Neuronal stem cell (in vitro differentiated cells): Measurements from ENCODE around the gene SEC22B.
"Not testable (repeated sequence)": the region's sequence is repeated elsewhere in the genome, so short reads cannot be mapped to it uniquely, and the experiment has no call there.

Source experiments
- DNase-seq: peaks from one replicate; pipeline ENCODE4 v3.0.0-alpha.2; 2013; ENCODE audit warnings: low spot score
- H2AFZ ChIP-seq: one replicate; pipeline ENCODE4 v1.6.1; 2013; ENCODE audit warnings: mild to moderate bottlenecking, low read length, inconsistent platforms
- H2AK5ac ChIP-seq: 2 replicates; pipeline ENCODE4 v1.6.1; 2013; ENCODE audit warnings: low read depth, mild to moderate bottlenecking, inconsistent platforms, low read length, moderate library complexity, mixed read lengths
- H2BK120ac ChIP-seq: 2 replicates; pipeline ENCODE4 v1.6.1; 2013; ENCODE audit warnings: low read depth, mild to moderate bottlenecking, inconsistent platforms, low read length, moderate library complexity, mixed read lengths
- H2BK12ac ChIP-seq: one replicate; pipeline ENCODE4 v1.6.1; 2013; ENCODE audit warnings: low read length, inconsistent platforms
- H2BK15ac ChIP-seq: 2 replicates; pipeline ENCODE4 v1.6.1; 2013; ENCODE audit warnings: mild to moderate bottlenecking, low read length, inconsistent platforms, mixed read lengths
- H2BK5ac ChIP-seq: one replicate; pipeline ENCODE4 v1.6.1; 2013; ENCODE audit warnings: inconsistent platforms, mild to moderate bottlenecking, low read length, moderate library complexity
- H3K14ac ChIP-seq: one replicate; pipeline ENCODE4 v1.6.1; 2013; ENCODE audit warnings: low read length, inconsistent platforms
- H3K18ac ChIP-seq: 2 replicates; pipeline ENCODE4 v1.6.1; 2013; ENCODE audit warnings: low read length, inconsistent platforms
- H3K23ac ChIP-seq: 2 replicates; pipeline ENCODE4 v1.6.1; 2013; ENCODE audit warnings: low read depth, mild to moderate bottlenecking, mixed read lengths, low read length, inconsistent platforms; ENCODE audit not compliant: poor library complexity
- H3K27ac ChIP-seq: replicated peaks from 3 replicates; pipeline ENCODE4 v1.5.1; 2013; ENCODE audit warnings: low read length, inconsistent platforms
- H3K27me3 ChIP-seq, 3 experiments: 2 replicates each; pipeline ENCODE4 v1.6.1; 2013; ENCODE audit warnings: low read length in 3 of 3, mild to moderate bottlenecking in 2 of 3, inconsistent platforms in 1 of 3, low read depth in 1 of 3, mixed read lengths in 1 of 3, moderate library complexity in 1 of 3; ENCODE audit not compliant: control insufficient read depth in 3 of 3, insufficient read depth in 3 of 3
- H3K36me3 ChIP-seq, 2 donors: replicated peaks in 1 of 2; 2 replicates each; pipeline ENCODE4 v1.6.1; 2013; ENCODE audit warnings: low read length in 2 of 2; ENCODE audit not compliant: control insufficient read depth in 2 of 2, insufficient read depth in 2 of 2
- H3K4ac ChIP-seq: 2 replicates; pipeline ENCODE4 v1.6.1; 2013; ENCODE audit warnings: inconsistent platforms, mild to moderate bottlenecking, low read length, moderate library complexity
- H3K4me1 ChIP-seq, 2 donors: 1 replicate in 1 of 2; 2 replicates in 1 of 2; pipeline ENCODE4 v1.6.1; 2013; ENCODE audit warnings: low read length in 2 of 2, low read depth in 1 of 2; ENCODE audit not compliant: control insufficient read depth in 2 of 2, insufficient read depth in 1 of 2
- H3K4me2 ChIP-seq: one replicate; pipeline ENCODE4 v1.6.1; 2013; ENCODE audit warnings: mild to moderate bottlenecking, low read length, inconsistent platforms; ENCODE audit not compliant: insufficient read depth, poor library complexity, severe bottlenecking
- H3K4me3 ChIP-seq, 2 donors: 2 replicates each; pipeline ENCODE4 v1.5.1; 2013; ENCODE audit warnings: low read length in 2 of 2, mild to moderate bottlenecking in 2 of 2, inconsistent platforms in 1 of 2, moderate library complexity in 1 of 2
- H3K79me1 ChIP-seq: one replicate; pipeline ENCODE4 v1.6.1; 2013; ENCODE audit warnings: low read depth, mild to moderate bottlenecking, inconsistent platforms, low read length, moderate library complexity
- H3K9ac ChIP-seq: one replicate; pipeline ENCODE4 v1.6.1; 2013; ENCODE audit warnings: mild to moderate bottlenecking, low read depth, low read length, inconsistent platforms; ENCODE audit not compliant: poor library complexity
- H3K9me3 ChIP-seq, 2 donors: replicated peaks in 1 of 2; 2 replicates each; pipeline versions ENCODE3 to v1.6.1; 2013; ENCODE audit warnings: low read length in 2 of 2, mild to moderate bottlenecking in 2 of 2, inconsistent platforms in 1 of 2, low read depth in 1 of 2, mixed read lengths in 1 of 2, moderate library complexity in 1 of 2; ENCODE audit not compliant: control insufficient read depth in 2 of 2, insufficient read depth in 1 of 2
- H4K8ac ChIP-seq: one replicate; pipeline ENCODE4 v1.6.1; 2013; ENCODE audit warnings: low read depth, mild to moderate bottlenecking, inconsistent platforms, low read length, moderate library complexity
- H4K91ac ChIP-seq: one replicate; pipeline ENCODE4 v1.6.1; 2013; ENCODE audit warnings: low read length, low read depth, mild to moderate bottlenecking, inconsistent platforms; ENCODE audit not compliant: poor library complexity
- WGBS, 2 donors: extraction: QIAGEN DNeasy Blood & Tissue Kit; methylation state at CpG; one replicate each; pipeline ENCODE4 v1.1.7; 2013; ENCODE audit warnings: missing lambda C conversion rate in 2 of 2, mixed read lengths in 1 of 2; ENCODE audit not compliant: insufficient read length in 2 of 2, insufficient replicate concordance in 1 of 2; ENCODE audit errors: extremely low coverage in 2 of 2; 5-methylcytosine and 5-hydroxymethylcytosine counted together

SEC22B gene

GRCh38 chr1:120210754-120211153 lies 34.4 kb upstream of the SEC22B start:
- not testable (repeated sequence) for H4K91ac ChIP-seq, H2AFZ ChIP-seq, H3K4ac ChIP-seq, H3K27me3 ChIP-seq, H2BK5ac ChIP-seq, H3K4me2 ChIP-seq, H4K8ac ChIP-seq, H3K9ac ChIP-seq, H3K18ac ChIP-seq, H2BK120ac ChIP-seq, H3K79me1 ChIP-seq, H3K36me3 ChIP-seq, H3K4me3 ChIP-seq, DNase-seq, H3K27ac ChIP-seq, H2BK12ac ChIP-seq, H3K4me1 ChIP-seq, H2BK15ac ChIP-seq, H3K14ac ChIP-seq, H3K23ac ChIP-seq, H3K9me3 ChIP-seq, H2AK5ac ChIP-seq
- WGBS, 2 donors: no CpG with 5 or more reads among the region's 6 CpGs

GRCh38 chr1:120196863-120197775 lies 20.8 kb upstream of the SEC22B start:
- H3K14ac ChIP-seq, H4K91ac ChIP-seq, H3K4me1 ChIP-seq, H3K18ac ChIP-seq, H3K27me3 ChIP-seq, H2BK12ac ChIP-seq, H3K79me1 ChIP-seq, H3K23ac ChIP-seq, H4K8ac ChIP-seq, H3K27ac ChIP-seq, H2BK120ac ChIP-seq, DNase-seq, H2BK5ac ChIP-seq, H3K9me3 ChIP-seq, H2AK5ac ChIP-seq, H3K36me3 ChIP-seq, H3K9ac ChIP-seq, H3K4ac ChIP-seq, H2BK15ac ChIP-seq: not testable (repeated sequence)
- H2AFZ ChIP-seq: peak overlapping the region; percentile 71
- peak overlapping the region in 1 of 2 donors; percentile 66 for H3K4me3 ChIP-seq
- no CpG with 5 or more reads among the region's 55 CpGs for WGBS, 2 donors
- peak overlapping the region; percentile 25 for H3K4me2 ChIP-seq

GRCh38 chr1:120188626-120189025 lies 12.3 kb upstream of the SEC22B start:
- H2AK5ac ChIP-seq, H2AFZ ChIP-seq, H2BK12ac ChIP-seq, H3K27ac ChIP-seq, H2BK15ac ChIP-seq, DNase-seq, H2BK120ac ChIP-seq, H3K27me3 ChIP-seq, H3K14ac ChIP-seq, H4K8ac ChIP-seq, H3K23ac ChIP-seq, H3K79me1 ChIP-seq, H3K18ac ChIP-seq, H3K4me1 ChIP-seq, H3K36me3 ChIP-seq, H3K9ac ChIP-seq, H3K4me2 ChIP-seq, H3K9me3 ChIP-seq, H3K4me3 ChIP-seq, H3K4ac ChIP-seq, H4K91ac ChIP-seq, H2BK5ac ChIP-seq: not testable (repeated sequence)
- WGBS, 2 donors: no CpG with 5 or more reads among the region's 3 CpGs

- not testable (repeated sequence) for H3K4me1 ChIP-seq, H3K9ac ChIP-seq, H3K4ac ChIP-seq, H3K79me1 ChIP-seq, H4K8ac ChIP-seq, H4K91ac ChIP-seq, H3K4me3 ChIP-seq, H2BK120ac ChIP-seq, H2BK15ac ChIP-seq, H3K36me3 ChIP-seq, H2BK12ac ChIP-seq, H3K23ac ChIP-seq, H2AFZ ChIP-seq, H3K27me3 ChIP-seq, H3K9me3 ChIP-seq, H3K14ac ChIP-seq, H3K18ac ChIP-seq, H3K4me2 ChIP-seq, DNase-seq, H2BK5ac ChIP-seq, H2AK5ac ChIP-seq, H3K27ac ChIP-seq
- no CpG with 5 or more reads among the region's 2 CpGs for WGBS, 2 donors
Observed at GRCh38 chr1:120182176-120182707, 5.9 kb upstream of the SEC22B start.
